Prostate gland (tissue), 2 donors: ENCODE data around the gene TRIP13. TPM values are rescaled to one million over a fixed set of nuclear protein-coding genes. Genes with fewer than 3 reads are reported as not detected.
"Not testable (repeated sequence)": the region's sequence is repeated elsewhere in the genome, so short reads cannot be mapped to it uniquely, and the experiment has no call there.

Experiments
- DNase-seq: peaks from one replicate; pipeline ENCODE4 v3.0.0-alpha.2; 2019; ENCODE audit warnings: low spot score
- H3K27ac ChIP-seq, 2 donors: fragments of 200-600 bp; sonication (generic); 2 replicates each; pipeline ENCODE4 v1.5.1; 2017 to 2019
- H3K27me3 ChIP-seq: fragments of 200-600 bp; sonication (generic); replicated peaks from 2 replicates; pipeline ENCODE4 v1.5.1; 2019; ENCODE audit not compliant: insufficient read depth
- H3K36me3 ChIP-seq, 2 donors: fragments of 200-600 bp; sonication (generic); 1 replicate in 1 of 2; 2 replicates in 1 of 2; pipeline versions ENCODE4 v1.5.1 to v1.8.1; 2017 to 2019
- H3K4me1 ChIP-seq: fragments of 200-600 bp; sonication (generic); replicated peaks from 2 replicates; pipeline ENCODE4 v1.5.1; 2019
- H3K4me3 ChIP-seq, 2 donors: fragments of 200-600 bp; sonication (generic); 2 replicates each; pipeline ENCODE4 v1.5.1; 2017 to 2019
- H3K9me3 ChIP-seq: fragments of 200-600 bp; sonication (generic); 2 replicates; pipeline ENCODE4 v1.5.1; 2017
- CTCF ChIP-seq, 4 experiments: fragments of 200-600 bp in 2 of 4; fragments of 450-650 bp in 2 of 4; sonication (generic) in 2 of 4; IDR thresholded peaks; 1 replicate in 3 of 4; 2 replicates in 1 of 4; pipeline ENCODE4 v1.5.1; 2016 to 2019; ENCODE audit warnings: antibody characterized with exemption in 4 of 4, mild to moderate bottlenecking in 2 of 4, moderate library complexity in 2 of 4
- POLR2A ChIP-seq: fragments of 450-650 bp; IDR thresholded peaks from one replicate; pipeline ENCODE4 v1.6.1; 2016; ENCODE audit warnings: antibody characterized with exemption, mild to moderate bottlenecking
- POLR2AphosphoS5 ChIP-seq: sonication (generic); formaldehyde crosslinking; IDR thresholded peaks from one replicate; pipeline ENCODE4 v1.6.1; 2017; ENCODE audit warnings: antibody characterized with exemption
- WGBS: methylation state at CpG from one replicate; pipeline ENCODE4 v1.1.5; 2018; 5-methylcytosine and 5-hydroxymethylcytosine counted together
- intact Hi-C: fragments of 100-400 bp; cut with DNase I; formaldehyde crosslinking; loops from one replicate; pipeline ENCODE4 v1.14.2; 2022
- total RNA-seq, 2 donors: library from RNA; depleted of rRNA; stranded (reverse); fragments of >200 nt; gene quantifications; one replicate each; pipeline ENCODE4 v1.1.0, GENCODE V29; 2016

The TRIP13 gene
- total RNA-seq, 2 donors from 2014 or later, result 1.8 to 11.9 TPM

GRCh38 chr5:933251-933861 is 40.7 kb downstream of the TRIP13 start:
- WGBS, result 84% methylated on average over 3 of the region's 3 CpGs
- no peak overlapping the region for H3K27ac ChIP-seq
- H3K4me1 ChIP-seq, result no peaks in the 10 kb centered on the region
- intact Hi-C loops, result loop anchor here (5.0 kb wide), 1 partner anchor 189 kb away; no protein-coding TSS in a partner anchor
- no peak for TF ChIP-seq POLR2A
- no peak for TF ChIP-seq POLR2AphosphoS5
- TF ChIP-seq CTCF (IDR thresholded peaks at IDR 0.05), result no peak
- H3K36me3 ChIP-seq, result no peaks in the 10 kb centered on the region
- no peak for DNase-seq
- no peaks in the 10 kb centered on the region for H3K27me3 ChIP-seq
- H3K4me3 ChIP-seq, result no peak overlapping the region
- H3K9me3 ChIP-seq, result no peaks in the 10 kb centered on the region

- not testable (repeated sequence) for H3K27me3 ChIP-seq, H3K4me1 ChIP-seq, H3K9me3 ChIP-seq, DNase-seq, H3K36me3 ChIP-seq, H3K4me3 ChIP-seq, H3K27ac ChIP-seq
- intact Hi-C loops, result loop anchor here (5.0 kb wide), 1 partner anchor 188 kb away; no protein-coding TSS in a partner anchor
These were observed 41.3 kb downstream of the TRIP13 start for GRCh38 chr5:933951-934350.

GRCh38 chr5:934381-934967 is 41.8 kb downstream of the TRIP13 start:
- not testable (repeated sequence) for H3K4me3 ChIP-seq, H3K27me3 ChIP-seq, H3K4me1 ChIP-seq, H3K27ac ChIP-seq, H3K9me3 ChIP-seq, DNase-seq, H3K36me3 ChIP-seq
- intact Hi-C loops, result loop anchor here (5.0 kb wide), 1 partner anchor 188 kb away; no protein-coding TSS in a partner anchor
- whole genome bisulfite sequencing, result 90% methylated on average over 3 of the region's 3 CpGs

DNA sequence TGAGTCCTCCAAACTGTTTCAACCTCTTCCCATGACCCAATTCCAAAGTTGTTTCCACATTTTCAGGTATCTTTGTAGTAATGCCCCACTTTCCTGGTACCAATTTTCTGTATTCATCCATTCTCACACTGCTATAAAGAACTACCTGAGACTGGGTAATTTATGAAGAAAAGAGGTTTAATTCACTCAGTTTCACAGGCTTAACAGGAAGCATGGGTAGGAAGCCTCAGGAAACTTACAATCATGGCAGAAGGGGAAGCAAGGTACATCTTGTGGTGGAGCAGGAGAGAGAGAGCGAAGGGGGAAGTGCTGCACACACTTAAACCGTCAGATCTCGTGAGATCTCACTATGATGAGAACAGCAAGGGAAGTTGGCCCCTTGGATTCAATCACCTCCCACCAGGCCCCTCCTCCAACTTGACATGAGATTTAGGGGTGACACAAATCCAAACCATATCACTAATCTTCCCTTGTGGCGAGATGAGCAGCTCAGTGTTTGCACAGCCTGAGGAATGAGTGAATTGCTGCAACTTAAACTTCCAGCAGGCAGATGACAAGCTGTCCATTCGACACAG is 42.9 kb downstream of the TRIP13 start:
- intact Hi-C loops, result no loop called here
- Histone ChIP-seq H3K27ac (no peak overlapping the region), H3K4me1 (no peaks in the 10 kb centered on the region), H3K4me3 (no peak overlapping the region), H3K36me3 (no peaks in the 10 kb centered on the region), H3K9me3 (no peaks in the 10 kb centered on the region), H3K27me3 (no peaks in the 10 kb centered on the region)
- WGBS, result 90% methylated on average over 5 of the region's 5 CpGs
- DNase-seq, result no peak
- no peak for TF ChIP-seq POLR2A

- H3K27ac ChIP-seq, result no peak overlapping the region
- intact Hi-C loops, result no loop called here
- DNase-seq, result no peak
- TF ChIP-seq POLR2A, result no peak
- TF ChIP-seq POLR2AphosphoS5, result no peak
- TF ChIP-seq CTCF (IDR thresholded peaks at IDR 0.05), result no peak
- no peaks in the 10 kb centered on the region for H3K36me3 ChIP-seq
- H3K4me1 ChIP-seq, result no peaks in the 10 kb centered on the region
- H3K27me3 ChIP-seq, result no peaks in the 10 kb centered on the region
- no peaks in the 10 kb centered on the region for H3K9me3 ChIP-seq
- 94% methylated on average over 19 of the region's 19 CpGs for WGBS
- no peak overlapping the region for H3K4me3 ChIP-seq
These were observed 43.8 kb downstream of the TRIP13 start for GRCh38 chr5:936149-937144.
